IPS-NIHi11 (cell line): Measurements from ENCODE around the gene ELFN2.

ENCODE experiments used
- DNase-seq: peaks from one replicate; pipeline ENCODE4 v3.0.0; 2012; ENCODE audit warnings: mixed read lengths, low spot score

The ELFN2 gene

DNA sequence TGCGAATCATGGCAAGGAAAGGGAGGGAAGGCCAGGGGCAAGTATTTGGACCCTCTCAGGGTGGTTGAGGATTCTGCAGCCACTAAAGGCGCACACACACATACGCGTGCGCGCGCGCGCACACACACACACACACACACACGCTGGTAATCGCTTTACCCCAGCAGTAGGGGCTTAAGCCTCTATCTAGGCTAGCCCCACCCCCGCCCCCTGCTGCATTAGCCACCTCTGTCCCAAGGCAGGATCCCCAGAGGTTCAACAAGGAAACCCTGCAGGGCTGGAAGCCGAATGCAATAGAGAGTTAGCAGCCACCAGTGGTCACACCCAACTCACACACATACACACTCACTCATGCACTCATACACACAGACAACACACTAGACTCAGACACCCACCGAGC is 28.6 kb upstream of the ELFN2 start:
- DNase-seq = no peak

DNA sequence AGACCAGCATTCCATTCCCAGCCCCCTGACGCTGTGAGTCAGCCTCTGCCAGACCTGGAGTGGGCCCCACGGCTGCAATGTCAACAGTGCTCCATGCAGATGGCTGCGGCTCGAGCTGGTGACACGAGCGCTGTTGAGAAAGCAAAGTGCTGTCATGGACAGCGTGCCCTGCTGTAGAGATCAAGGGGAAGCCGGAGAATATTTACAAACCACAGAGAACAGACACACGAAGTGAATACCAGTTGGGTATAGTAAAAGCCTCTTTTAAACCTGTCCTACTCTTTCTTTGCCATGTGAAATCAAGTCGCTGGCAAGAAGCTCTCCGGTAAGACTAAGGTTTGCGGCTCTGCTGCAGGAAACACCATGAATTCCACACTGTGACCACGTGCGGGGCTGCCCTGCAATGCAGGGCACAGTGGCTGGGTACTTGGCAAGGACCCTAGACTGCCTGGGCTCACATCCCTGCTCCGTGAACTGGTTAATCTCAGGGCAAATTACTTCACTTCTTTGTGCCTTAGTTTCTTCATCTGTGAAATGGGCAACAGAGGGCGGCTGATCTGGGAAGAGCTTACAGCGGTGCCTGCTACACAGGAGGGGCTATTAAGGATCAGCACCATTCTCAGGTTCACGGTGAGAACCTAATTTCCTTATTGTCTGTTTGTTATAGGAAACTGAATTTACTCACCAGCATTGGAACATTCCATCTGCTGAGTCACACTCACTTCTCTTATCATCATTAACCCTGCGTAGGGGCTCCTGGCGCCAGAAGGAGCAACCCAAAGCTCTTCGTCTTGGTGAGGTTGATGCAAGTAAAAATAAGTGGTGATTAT is 27.8 kb upstream of the ELFN2 start:
- DNase-seq = no peak

DNA sequence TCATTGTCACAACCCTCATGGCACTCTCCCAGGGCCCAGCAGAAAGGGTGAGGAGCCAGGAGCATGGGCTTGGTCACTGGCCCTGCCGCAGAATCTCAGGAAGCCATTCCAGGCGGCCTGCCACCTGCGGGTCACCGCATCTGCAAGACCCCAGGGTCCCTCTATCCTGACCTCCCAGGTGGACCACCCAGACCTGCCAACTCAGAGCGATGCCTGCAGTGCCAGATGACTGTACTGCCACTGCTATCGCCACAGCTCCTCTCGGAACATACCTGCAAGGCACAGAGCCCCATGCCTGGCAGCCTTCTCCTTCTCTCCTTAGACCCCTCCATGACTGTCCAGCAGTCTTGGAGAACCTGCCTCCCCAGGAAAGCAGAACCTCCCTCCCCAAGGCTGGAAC is 26.4 kb upstream of the ELFN2 start:
- DNase-seq = no peak

DNA sequence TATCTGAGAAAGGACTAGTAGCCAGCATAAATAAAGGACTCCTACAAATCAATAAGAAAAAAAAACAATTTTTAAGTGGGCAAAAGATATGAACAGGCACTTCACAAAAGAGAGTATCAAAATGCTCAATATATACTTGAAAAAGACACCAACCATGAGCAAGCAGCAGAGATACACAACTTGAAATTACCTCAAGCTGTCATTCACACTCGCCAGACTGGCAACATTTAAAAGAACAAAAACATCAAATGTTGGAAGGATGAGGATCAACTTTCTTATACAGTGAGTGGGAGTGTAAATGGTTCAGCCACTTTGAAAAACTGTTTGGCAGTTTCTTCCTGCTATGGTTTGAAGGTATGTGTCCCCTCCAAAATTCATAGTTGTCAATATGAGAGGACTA is 23.9 kb upstream of the ELFN2 start:
- DNase-seq = no peak

DNA sequence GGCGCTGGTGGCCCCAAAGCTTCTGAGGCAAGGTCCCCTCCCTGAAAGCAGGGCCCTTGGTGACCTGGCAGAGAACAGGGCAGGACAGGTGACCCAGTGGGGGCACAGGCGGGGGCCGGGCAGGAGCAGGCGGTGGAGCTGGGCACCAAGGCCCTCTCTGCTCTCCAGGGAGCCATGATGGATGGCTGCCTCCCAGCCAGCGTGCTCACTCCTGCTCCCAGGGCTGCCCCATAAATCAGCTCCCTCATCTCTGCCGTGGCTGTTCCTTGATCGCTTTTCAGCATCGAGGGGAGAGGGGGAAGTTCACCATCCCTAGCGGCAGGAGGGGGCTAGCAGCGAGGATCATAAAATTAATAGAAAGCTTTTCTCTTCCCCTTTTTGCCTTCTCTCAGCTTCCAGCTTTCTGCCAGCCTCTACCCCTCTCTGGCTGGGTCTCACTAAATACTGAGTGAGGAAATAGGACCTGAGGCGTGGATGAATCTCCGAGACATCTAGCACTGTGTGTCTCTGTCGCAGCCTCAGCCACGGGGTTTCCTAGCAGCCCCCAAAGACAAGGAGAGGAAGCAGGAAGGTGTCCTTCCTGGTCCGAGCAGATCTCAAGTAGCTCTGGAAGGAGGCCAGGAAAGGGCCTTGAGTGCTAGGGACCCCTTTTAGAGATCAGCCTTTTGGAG is 22.2 kb upstream of the ELFN2 start:
- no peak for DNase-seq

DNA sequence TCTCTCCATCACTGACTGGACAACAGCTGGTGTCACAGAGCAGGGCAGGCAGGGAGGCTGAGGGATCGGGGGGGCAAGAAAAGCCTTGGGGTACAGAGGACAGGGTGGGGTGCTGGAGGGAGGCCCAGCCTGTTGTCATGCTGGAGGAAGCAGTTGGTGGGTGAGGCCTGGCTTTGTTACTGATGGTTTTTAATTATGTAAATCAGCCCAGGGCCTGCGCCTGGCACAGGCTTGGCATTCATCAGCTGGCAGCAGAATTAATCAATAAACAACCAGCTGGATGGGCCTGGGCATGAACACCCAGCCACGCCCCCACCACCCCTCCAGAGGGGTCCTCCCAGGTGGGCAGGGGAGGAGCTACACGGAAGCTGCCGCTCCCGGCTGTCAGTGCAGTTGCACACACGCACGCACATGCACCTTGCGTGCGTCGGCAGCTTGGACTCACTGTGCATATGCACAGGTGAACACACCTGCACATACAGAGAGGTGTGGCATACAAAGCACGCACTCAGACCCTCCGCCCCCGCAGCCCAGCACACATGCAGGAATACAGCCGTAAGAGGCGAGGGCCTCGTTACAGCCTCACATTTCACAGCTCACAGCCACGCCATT is 21.3 kb upstream of the ELFN2 start:
- DNase-seq = no peak

DNA sequence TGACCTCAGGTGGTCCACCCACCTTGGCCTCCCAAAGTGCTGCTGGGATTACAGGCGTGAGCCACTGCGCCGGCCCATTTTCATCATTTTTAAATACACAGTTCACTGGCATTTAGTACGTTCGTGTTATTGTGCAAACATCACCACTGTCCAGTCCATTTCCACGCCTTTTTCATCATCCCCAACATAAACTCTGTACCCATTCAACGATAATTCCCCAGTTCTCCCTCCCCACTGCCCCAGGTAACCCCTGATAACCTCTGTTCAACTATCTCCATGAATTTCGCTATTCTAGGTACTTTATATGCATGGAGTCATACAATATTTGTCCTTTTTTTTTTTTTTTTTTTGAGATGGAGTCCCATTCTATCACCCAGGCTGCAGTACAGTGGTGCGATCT is 18.2 kb upstream of the ELFN2 start:
- no peak for DNase-seq

DNA sequence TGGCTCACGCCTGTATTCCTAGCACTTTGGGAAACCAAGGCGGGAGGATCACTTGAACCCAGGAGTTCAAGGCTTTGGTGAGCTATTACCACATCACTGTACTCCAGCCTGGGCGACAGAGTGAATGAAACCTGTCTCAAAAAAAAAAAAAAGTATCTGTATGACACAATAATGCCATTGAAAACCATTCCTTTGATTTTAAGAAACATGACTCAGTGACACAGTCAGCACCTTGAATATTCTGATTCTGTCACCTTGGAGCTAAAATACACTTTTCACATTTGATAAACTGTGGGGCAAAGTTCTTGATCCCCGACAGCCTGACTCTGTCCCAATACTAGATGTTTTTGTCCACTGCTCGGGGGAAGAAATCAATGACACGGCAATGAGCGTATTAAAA is 16.7 kb upstream of the ELFN2 start:
- DNase-seq = no peak

DNA sequence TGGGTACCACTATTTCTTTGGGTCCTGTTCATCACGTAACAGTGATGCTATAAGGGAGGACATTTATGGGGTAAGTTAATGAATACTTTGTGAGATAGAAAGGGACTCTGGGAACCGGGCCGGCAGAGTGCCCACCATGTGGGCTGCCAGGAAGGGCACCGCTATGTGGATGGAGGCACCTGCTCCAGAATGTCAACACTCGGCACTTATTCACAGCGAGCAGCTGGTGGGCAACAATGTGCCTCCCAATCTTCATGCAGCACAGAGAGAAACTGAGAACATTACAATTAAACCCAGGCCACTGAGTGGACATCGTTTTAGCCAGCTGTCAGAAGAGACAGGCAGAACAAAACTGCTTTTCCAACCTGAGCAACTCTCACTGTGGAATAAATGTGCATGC is 15.8 kb upstream of the ELFN2 start:
- DNase-seq = no peak

DNA sequence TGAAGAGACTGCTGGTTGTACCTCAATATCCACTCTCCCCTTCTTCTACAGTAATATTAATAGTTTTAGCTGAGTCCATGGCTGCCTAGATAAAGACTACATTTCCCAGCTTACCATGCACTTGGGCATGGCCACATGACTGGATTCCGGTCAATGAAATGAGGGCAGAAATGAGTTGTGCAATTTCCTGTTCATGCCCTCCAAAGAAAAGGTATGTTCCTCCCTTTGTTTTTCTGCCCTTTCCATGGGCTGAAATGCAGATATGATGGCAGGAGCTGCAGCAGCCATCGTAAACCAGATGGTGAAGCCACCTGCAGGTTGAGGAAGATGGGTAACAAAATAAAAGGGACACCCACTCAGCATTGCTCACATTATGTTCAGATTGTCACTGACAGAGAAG is 15.3 kb upstream of the ELFN2 start:
- no peak for DNase-seq

DNA sequence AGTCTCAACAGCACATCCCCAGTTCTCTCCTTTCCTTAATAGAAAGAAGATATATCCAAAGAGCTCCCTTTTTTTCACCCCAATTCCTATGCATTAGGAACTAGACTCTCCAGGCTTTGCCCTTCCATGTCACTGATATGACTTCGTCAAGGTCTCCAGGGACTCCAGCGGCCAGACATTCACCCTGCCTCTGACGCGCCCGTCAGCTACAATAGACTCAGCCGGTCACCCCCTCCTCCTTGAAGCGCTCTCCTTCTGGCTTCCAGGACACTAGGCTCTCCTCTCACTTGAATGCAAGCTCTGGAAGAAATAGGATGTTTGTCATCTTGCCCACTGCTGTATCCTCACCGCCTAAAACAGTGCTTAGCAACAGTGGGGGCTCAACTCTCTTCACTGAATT is 14.9 kb upstream of the ELFN2 start:
- DNase-seq = no peak

DNA sequence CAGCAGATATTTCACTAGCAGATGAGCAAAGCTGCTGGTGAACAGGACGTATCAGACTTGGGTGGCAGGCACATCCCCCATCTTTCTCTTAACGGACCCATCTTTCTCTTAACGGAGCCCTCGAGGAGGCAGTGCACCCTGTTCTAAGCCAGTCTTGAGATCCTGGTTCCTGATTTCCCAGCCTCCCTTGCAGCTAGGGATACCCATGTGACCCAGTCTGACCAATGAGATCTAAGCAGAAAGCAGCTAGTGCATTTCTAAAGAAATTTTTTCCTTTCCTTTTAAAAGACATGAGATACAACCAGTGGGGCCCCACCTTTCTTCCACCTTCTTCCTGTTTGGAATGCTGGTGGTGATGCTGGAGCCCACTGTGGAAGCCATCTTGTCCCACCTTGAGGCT is 13.6 kb upstream of the ELFN2 start:
- DNase-seq = no peak

DNA sequence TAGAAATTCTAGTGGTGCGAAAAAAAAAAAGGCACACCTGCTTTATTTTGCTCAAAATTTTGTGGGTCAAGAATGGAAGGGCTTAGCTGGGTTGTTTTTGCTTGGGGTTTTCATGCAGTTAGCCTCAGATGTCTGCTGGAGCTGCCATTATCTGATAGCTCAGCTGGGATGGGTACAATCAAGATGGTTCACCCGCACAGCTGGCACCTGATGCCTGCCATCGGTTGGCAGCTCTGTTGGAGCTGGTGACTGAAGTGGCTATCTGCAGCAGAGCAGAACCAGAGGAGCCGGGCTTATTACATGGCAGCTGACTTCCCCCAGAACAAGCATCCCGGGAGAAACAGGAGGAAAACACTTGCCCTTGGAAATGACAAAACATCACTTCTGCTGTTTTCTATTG is 12.1 kb upstream of the ELFN2 start:
- DNase-seq = no peak

DNA sequence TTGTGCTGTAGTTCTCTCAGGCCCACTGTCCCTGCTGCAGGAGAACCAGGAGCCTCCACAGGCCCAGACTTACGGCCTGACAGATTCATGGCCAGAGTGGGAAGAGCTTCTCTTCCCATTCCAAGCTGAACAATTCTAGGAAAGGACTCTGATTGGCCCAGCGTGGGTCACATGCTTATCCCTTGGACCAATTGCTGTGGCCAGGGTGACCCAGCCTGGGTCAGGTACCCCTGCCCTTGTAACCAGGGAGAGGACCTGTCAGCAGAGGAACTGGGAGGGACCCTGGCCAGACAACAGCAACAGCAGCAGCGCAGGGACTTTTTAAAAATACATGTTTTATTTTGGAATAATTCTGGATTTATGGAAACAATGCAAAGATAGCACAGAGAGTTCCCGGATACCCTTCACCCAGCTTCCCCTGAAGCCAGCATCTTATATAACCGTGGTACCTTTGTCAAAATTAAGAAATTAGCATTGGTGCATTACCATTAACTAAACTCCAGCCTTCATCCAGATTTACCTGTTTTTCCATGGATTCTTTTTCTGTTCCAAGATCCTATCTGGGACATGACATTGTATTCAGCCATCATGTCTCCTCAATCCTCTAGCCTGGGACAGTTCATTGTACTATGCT is 8.8 kb upstream of the ELFN2 start:
- DNase-seq = no peak

DNA sequence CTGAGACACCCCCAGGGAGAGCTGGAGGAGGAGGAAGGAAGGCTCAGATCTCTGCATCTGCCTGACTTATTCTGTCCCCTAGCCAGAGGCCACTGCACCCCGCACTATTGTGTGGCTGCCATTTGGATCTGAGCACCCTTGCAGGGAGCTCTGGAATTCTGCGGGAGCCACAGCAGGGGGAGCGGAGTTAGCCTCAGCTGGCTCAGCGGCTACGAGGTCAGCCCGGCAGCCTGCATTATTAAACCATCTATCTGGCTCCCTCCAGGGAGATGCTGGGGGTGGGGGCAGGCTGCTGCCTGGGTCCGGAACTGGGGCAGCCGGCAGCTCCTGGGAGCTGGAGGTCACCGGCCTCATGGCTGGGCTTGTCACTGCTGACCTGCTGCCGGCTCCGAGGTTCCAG is 6.5 kb upstream of the ELFN2 start:
- no peak for DNase-seq

DNA sequence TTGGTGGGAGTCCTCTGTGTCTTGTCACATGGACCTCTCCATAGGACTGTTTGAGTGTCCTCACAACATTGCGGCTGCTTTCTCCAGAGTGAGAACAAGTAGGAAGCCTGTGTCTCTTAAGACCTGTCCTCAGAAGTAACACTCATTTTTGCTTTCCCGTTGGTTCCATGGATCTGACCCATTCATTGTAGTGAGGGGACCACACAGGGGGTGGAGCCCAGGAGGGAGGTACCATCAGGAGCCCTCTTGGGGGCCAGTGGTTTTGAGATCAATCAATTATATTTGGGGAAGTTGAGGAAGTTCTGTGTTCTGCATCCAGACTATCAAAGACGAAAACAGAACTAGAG is 5.4 kb upstream of the ELFN2 start:
- DNase-seq = no peak

DNA sequence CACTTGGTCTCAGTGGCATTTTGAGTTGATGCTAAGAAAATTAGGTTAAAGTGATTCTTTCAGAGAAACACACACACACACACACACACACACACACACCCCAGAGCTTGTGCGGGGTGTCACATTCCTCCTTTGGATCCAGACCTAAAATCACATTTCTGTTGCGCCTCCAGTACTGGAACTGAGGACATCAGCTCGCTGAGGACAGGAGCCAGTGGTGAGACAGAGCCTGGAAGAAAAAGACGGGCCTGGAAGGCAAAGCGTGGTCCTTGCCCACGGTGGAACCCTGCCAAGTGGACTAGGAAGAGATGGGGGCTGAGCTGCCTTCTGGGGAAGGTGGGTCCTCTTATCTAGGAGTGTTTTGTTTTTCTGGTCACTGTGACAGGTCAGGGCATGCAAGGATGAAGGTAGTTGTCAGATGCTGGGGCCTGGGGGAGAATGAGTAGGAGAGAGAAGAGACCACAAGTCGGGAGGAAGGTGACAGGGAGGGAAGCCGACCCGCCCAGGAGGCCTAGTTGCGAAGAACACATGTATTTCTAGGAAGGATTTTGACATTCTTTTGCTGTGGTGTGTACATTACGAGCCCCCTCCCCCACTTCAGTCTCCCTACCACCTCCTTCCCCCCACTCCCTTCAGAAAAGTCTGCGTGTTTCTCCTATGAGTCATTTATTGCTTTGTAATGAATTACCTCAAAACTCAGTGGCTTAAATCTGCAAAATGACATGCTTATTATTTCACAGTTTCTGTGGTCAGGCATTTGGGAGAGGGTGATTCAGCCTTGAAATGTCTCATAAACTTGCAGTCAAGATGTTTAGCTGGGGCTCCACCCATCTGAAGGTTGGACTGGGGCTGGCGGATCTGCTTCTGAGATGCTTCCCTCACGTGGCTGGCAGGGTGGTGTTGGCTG is 4.8 kb upstream of the ELFN2 start:
- no peak for DNase-seq

DNA sequence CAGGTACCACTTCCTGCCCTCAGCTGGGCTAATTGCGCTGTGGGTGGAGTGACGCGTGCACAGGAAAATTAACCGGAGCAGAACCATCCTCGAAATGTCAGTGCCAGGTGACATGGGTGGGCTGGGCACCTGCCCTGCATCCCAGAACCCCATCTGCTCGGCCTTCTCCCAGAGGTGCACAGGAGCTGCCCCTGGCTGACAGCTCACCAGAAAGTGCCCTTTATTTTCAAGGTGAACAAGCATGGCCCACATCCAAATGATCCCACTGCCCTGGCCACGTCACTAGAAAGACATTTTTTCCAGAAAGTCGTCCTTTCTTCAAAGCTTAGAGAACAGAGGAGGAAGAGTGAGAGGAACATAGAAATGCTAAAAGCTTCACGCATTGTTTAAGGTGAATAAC is 4.1 kb upstream of the ELFN2 start:
- DNase-seq = no peak

DNA sequence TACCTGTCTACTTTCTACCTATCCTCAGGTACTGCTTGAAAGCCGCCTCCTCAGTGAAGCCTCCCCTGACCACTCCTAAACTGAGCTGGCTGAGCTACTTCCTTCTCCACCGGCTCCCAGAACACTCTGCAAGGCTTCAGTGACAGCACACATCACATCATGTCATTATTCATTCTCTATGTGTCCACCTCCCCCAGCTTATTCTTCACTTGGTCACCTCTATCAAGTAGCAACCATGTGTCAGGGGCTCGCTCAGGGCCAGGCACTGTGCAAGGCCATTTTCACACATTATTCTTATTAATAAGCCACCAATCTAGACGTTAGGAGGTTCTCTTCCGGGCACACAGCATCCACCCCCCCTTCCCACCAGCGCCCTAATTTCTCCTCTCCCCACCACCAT is 3.7 kb upstream of the ELFN2 start:
- no peak for DNase-seq

DNA sequence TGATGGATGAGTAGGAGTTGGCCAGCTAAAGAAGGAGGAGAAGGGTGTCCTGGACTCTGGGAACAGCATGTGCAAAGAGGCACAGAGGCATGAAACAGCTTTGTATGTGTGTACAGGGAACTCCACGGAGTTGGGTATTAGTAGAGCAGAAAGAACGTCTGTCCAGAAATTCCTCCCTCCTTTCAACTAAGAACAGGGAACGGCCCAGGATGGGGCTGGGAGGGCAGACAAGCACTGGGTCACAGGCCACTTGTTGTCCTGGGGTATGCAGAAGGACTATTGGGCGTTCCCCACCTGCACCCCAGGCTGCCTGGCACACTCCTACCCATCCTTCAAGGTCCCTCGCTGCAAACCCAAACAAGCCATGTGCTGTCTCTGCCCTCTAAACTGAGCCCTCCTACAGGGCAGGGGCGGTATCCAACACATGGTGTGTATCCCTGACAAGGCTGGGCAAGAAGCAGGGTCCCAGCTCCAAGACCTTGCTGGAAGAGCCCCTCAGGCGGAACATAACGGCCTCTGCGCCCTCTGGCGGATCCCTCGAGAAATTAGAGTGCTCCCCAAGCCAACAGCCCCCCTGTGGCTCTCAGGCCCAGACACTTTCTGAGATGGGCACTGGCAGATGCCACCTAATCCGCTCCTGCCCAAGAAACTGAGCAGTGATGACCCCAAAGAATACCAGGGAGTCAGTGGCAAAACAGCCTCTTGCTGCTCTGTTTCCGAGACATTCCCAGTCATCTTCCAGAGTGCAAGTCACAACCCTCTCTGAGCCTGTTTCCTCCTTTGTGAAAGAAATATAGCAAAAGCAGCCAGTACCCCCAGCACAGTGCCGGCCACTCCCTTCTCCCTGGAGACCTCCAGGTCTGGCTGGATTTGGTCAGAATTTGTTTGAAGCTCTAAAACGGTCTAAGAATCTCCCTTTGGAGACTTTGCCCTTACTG is 1.6 kb upstream of the ELFN2 start:
- peak; percentile 86 for DNase-seq
